SJCRH30 (cell line): ENCODE data around the gene SETD2. TPM values are rescaled to one million over a fixed set of nuclear protein-coding genes. Genes with fewer than 3 reads are reported as not detected.

Experiments used
- DNase-seq, 2 experiments: peaks; one replicate each; pipeline ENCODE4 v3.0.0-alpha.2; 2015 to 2020
- H3K27ac ChIP-seq: fragments of 250-450 bp; sonication (Bioruptor Pico); 2 replicates; pipeline ENCODE4 v1.5.1; 2020; ENCODE audit warnings: mild to moderate bottlenecking, moderate library complexity
- H3K27me3 ChIP-seq: fragments of 250-450 bp; sonication (Bioruptor Pico); 2 replicates; pipeline ENCODE4 v1.5.1; 2020; ENCODE audit warnings: mild to moderate bottlenecking, moderate library complexity
- H3K36me3 ChIP-seq: fragments of 250-450 bp; sonication (Bioruptor Pico); 2 replicates; pipeline ENCODE4 v1.5.1; 2020; ENCODE audit warnings: mild to moderate bottlenecking, moderate library complexity
- H3K4me1 ChIP-seq: fragments of 250-450 bp; sonication (Bioruptor Pico); 2 replicates; pipeline ENCODE4 v1.5.1; 2020; ENCODE audit warnings: mild to moderate bottlenecking, moderate library complexity
- H3K4me3 ChIP-seq: fragments of 250-450 bp; sonication (Bioruptor Pico); 2 replicates; pipeline ENCODE4 v1.5.1; 2020; ENCODE audit warnings: mild to moderate bottlenecking, moderate library complexity
- H3K9me3 ChIP-seq: fragments of 250-450 bp; sonication (Bioruptor Pico); replicated peaks from 2 replicates; pipeline ENCODE4 v1.5.1; 2020; ENCODE audit warnings: mild to moderate bottlenecking, moderate library complexity
- total RNA-seq: library from RNA; depleted of rRNA; stranded (reverse); fragments of >200 nt; shearing (Covaris generic); gene quantifications from 2 replicates; pipeline ENCODE4 v1.2.3, GENCODE V29; 2014

Gene SETD2
- total RNA-seq, 1 experiment from 2014 or later: 38.5 TPM

DNA sequence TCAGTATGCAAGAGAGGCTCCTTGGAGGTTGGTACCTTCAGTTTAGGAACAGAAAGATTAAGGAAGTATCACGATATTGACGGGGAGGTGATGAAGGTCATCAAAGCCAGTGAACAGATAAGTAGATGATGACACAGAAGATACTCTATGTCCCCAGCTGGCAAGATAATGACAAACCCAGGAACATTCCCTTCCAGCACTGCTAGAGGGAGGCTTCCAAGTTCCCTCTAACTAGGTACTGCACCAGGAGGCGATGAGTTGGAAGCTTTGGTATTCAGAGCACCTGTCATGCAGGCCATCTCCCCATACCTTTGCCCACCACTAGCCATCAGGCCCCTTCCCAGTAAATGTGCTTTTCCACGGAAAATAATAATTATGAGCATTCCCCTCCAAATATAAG lies 143.6 kb downstream of the SETD2 start:
- no peak overlapping the region for H3K4me3 ChIP-seq
- no peak overlapping the region for H3K27ac ChIP-seq
- no peaks in the 10 kb centered on the region for H3K27me3 ChIP-seq
- H3K36me3 ChIP-seq: peaks cover 21% of the 10 kb centered on the region
- H3K4me1 ChIP-seq: peaks cover 34% of the 10 kb centered on the region
- DNase-seq: no peak
- no peaks in the 10 kb centered on the region for H3K9me3 ChIP-seq

DNA sequence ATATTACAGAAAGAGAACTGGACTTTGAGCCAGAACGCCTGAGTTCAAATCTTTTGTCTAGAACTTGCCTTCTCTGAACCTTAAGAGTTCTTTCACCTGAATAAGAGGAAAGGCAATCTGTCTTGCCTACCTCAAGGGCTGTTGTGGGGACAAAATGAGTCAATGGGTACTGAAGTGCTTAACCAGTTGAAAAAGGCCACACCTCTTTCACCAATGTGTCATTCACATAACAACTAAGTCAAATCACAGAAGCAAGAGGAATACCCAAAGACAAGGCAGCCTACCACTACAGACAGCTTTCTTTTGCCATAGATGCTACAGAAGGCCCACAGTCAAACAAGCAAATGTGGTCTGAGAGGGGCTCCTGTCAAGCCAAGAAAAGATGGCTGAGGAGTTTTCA lies 144.7 kb downstream of the SETD2 start:
- peaks cover 34% of the 10 kb centered on the region for H3K4me1 ChIP-seq
- H3K9me3 ChIP-seq: no peaks in the 10 kb centered on the region
- DNase-seq: no peak
- H3K36me3 ChIP-seq: peaks cover 21% of the 10 kb centered on the region
- H3K27me3 ChIP-seq: no peaks in the 10 kb centered on the region
- no peak overlapping the region for H3K27ac ChIP-seq
- no peak overlapping the region for H3K4me3 ChIP-seq

DNA sequence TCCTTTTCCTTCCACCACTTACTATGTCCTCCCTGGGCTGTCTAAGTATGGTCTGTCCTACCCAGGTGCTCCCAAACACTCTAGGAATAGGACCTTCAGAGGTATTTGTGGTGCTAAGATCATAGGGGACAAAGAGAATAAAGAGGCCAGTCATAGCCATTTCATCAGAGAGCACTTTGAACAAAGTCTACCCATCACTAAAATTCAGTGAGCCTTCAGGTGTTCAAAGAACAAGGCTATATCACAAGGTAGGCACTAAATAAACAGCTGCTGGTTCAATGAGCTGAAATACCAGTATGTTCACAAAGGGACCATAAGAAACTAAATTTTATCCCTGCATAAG lies 145.7 kb downstream of the SETD2 start:
- Histone ChIP-seq H3K4me3 (no peak overlapping the region), H3K9me3 (no peaks in the 10 kb centered on the region), H3K27me3 (no peaks in the 10 kb centered on the region), H3K4me1 (peaks cover 34% of the 10 kb centered on the region), H3K36me3 (peaks cover 21% of the 10 kb centered on the region), H3K27ac (no peak overlapping the region)
- DNase-seq: no peak

DNA sequence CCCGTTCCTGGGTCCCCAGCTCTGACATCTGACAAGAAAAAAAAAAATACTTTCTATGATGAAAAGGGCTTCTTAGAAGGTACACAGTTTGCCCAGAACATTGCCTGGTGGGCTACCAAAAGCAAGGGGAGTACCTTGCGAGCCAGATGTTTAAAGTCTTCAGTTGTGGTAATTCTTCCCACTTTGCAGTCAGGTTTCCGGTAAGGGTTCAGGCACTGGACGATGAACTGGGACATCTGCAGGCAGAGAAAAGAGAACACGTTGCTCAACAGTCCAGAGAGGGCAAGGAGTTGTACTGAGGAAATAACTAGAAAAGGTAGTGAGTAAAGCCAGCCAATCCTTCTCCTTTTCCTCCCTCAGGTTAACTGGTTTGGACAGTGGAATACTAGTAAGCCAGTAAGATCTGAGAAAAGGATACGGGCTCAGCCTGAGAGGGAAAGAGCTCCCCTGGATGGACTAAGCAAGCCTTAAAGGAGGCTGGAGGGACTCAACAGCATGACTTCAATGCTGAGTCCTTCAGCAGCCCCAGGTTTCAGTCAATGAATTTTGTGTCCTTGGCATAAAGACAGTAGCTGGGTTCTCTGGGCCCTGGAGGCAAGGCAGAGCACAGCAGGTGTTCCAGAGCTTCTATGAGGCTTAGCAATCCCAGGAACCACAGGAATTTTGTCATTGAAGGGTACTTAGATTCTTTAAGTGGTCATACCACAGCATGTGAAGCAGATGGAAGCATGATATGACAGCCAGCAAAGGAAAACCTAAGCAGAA lies 146.2 kb downstream of the SETD2 start:
- H3K9me3 ChIP-seq: no peaks in the 10 kb centered on the region
- peaks cover 34% of the 10 kb centered on the region for H3K4me1 ChIP-seq
- H3K27me3 ChIP-seq: no peaks in the 10 kb centered on the region
- H3K36me3 ChIP-seq: peaks cover 21% of the 10 kb centered on the region
- H3K4me3 ChIP-seq: no peak overlapping the region
- no peak overlapping the region for H3K27ac ChIP-seq
- DNase-seq: peak; percentile 64 to 84

GRCh38 chr3:47016934-47017435 lies 146.9 kb downstream of the SETD2 start:
- no peak overlapping the region for H3K27ac ChIP-seq

DNA sequence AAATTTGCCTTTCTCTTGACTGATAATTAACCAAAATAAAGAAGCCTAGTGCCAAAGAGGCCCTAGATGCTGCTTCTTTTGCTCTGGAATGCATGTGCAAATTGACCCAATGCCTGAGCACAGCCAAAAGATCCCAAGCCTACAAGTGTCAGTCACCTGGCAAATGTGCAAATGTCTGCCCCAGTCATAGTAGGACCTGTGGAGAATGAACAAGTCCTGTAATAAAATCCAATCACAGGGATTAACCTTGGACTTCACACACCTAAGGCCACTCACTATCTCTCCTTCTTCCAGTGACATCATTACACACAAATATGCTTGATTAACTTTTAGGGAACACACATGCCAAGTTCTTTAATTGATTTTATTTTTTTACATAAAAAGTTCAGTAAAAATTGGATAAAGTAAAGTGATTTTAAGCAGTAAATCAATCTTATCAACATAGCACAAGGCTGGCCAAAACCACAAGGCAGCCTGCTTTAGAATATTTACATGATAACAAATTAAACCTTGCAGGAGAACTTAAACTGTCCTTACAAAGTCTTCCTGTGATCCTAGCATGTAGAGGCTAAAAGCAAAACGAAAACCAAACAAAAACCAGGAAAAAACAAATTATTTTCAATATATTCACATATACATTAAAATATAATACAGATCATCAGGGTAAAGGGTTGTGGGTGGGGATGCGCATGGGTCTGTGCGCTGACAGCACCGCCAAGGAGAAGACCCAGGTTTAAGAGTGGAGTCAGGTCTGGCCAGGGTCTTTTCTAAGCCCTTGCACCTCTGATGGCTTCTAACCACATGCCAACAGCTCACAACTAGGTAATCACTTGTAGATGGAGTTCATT lies 147.6 kb downstream of the SETD2 start:
- Histone ChIP-seq H3K36me3 (peaks cover 21% of the 10 kb centered on the region), H3K4me3 (no peak overlapping the region), H3K27me3 (no peaks in the 10 kb centered on the region), H3K4me1 (peaks cover 34% of the 10 kb centered on the region), H3K9me3 (no peaks in the 10 kb centered on the region), H3K27ac (no peak overlapping the region)
- no peak for DNase-seq

More at GRCh38 chr3:47016934-47017435, 146.9 kb downstream of the SETD2 start:
- peak in 1 of 2 experiments; percentile 40 for DNase-seq
- peaks cover 21% of the 10 kb centered on the region for H3K36me3 ChIP-seq
- H3K4me3 ChIP-seq: no peak overlapping the region
- H3K4me1 ChIP-seq: peaks cover 34% of the 10 kb centered on the region
- no peaks in the 10 kb centered on the region for H3K27me3 ChIP-seq
- no peaks in the 10 kb centered on the region for H3K9me3 ChIP-seq

DNA sequence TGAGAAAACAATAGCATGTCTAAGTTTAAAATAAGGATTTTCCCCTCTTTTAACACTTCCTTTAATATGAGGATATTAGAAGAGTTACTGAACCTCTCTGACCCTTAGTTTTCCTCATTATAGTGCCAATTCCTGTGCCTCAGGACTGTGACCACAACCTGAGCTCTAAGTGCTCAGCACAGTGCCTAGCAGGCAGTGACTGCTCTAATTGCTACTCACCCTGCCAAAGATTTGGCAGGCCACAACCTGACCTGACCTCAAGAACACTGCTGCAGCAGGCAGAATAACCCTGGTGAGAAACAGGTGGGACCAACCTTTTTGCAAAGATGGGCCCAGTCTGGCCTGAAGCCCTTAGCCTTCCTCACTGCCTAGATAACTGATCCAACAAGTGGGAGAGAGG lies 148.8 kb downstream of the SETD2 start:
- Histone ChIP-seq H3K27ac (no peak overlapping the region), H3K4me1 (peaks cover 34% of the 10 kb centered on the region), H3K36me3 (peaks cover 21% of the 10 kb centered on the region), H3K27me3 (no peaks in the 10 kb centered on the region), H3K4me3 (no peak overlapping the region), H3K9me3 (no peaks in the 10 kb centered on the region)
- DNase-seq: no peak

- Histone ChIP-seq H3K4me1 (peaks cover 29% of the 10 kb centered on the region), H3K27ac (no peak overlapping the region), H3K9me3 (no peaks in the 10 kb centered on the region), H3K36me3 (peaks cover 11% of the 10 kb centered on the region), H3K4me3 (no peak overlapping the region), H3K27me3 (no peaks in the 10 kb centered on the region)
- DNase-seq: no peak
These were observed 149.9 kb downstream of the SETD2 start for GRCh38 chr3:47014036-47014435.

DNA sequence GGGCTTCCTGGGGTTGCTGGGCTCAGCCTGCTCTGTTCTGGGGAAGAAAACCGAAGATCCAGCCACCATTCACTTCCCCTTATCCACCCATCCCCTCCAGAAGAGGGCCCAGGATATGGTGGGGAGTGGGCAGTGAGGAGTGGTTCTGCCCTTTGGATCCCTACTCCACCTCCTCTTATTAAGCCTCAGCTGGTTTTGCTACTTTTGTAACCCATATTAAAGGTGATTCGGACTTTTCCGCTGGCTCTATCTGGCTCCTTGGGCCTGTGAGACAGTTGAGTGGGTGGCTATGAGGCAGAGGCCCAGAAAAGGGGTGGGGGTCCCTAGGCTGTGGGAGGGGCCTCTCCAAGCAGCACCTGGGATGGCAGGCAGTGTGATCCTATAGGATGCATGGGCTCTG lies 150.7 kb downstream of the SETD2 start:
- Histone ChIP-seq H3K9me3 (no peaks in the 10 kb centered on the region), H3K27me3 (no peaks in the 10 kb centered on the region), H3K4me3 (no peak overlapping the region), H3K27ac (no peak overlapping the region), H3K36me3 (peaks cover 11% of the 10 kb centered on the region), H3K4me1 (peaks cover 21% of the 10 kb centered on the region)
- DNase-seq: no peak

- Histone ChIP-seq H3K27me3 (no peaks in the 10 kb centered on the region), H3K4me3 (no peak overlapping the region), H3K4me1 (peaks cover 17% of the 10 kb centered on the region), H3K9me3 (no peaks in the 10 kb centered on the region), H3K36me3 (peaks cover 11% of the 10 kb centered on the region), H3K27ac (no peak overlapping the region)
- no peak for DNase-seq
These were observed 151.3 kb downstream of the SETD2 start for GRCh38 chr3:47012342-47013230.

DNA sequence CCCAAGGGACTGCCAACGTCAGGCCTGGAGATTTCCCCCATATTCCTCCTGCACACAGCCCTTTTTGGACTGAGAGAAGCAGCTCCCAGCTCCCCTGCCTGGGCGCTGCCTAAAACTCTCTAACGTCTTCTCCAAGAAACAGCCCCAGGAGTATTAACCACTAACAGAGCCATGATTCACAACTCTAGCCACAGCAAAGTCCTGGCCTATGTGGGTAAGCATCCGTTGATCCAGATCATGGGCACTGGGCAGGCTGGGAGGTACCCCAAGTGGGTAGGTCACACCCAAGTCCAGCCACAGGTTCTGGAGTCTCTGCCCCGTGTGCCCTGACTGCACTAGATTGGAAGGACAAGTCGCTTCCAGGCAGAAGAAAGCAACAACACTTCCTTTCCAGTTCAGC lies 152.5 kb downstream of the SETD2 start:
- Histone ChIP-seq H3K9me3 (no peaks in the 10 kb centered on the region), H3K27me3 (no peaks in the 10 kb centered on the region), H3K4me1 (peaks cover 5% of the 10 kb centered on the region), H3K36me3 (peaks cover 5% of the 10 kb centered on the region), H3K27ac (no peak overlapping the region), H3K4me3 (no peak overlapping the region)
- no peak for DNase-seq

GRCh38 chr3:47010910-47011309 lies 153.0 kb downstream of the SETD2 start:
- Histone ChIP-seq H3K9me3 (no peaks in the 10 kb centered on the region), H3K27ac (no peak overlapping the region)
- DNase-seq: no peak

DNA sequence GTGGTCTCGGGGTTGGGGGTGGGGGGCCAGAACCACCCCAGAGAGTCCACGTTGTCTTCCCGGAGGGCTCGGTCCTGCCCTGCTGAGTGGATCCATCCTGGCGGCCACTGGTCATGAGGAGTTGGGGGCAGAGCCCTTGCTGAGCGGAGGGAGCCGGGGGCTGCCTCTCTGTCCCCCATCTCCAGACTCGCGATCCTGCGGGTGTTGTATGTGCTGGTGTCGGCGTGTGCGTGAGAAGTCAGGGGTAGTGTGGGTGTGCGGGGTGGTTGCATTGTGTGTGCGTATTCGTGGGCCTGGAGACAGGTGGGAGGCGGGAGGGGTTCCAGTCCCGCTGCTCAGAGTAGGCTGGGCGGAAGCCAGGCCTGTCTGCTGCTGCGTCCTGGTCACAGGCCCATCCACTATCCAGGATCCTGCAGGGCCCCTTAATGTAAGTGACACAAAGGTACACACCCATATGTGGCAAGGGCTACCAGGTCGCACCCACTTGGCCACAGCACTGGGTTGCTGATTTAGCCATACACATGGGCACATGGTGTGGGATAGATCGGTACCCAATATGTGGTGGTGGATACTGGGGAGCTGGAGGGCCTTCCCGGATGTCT lies 153.7 kb downstream of the SETD2 start:
- H3K9me3 ChIP-seq: no peaks in the 10 kb centered on the region
- H3K4me3 ChIP-seq: peak overlapping the region; percentile 61
- no peaks in the 10 kb centered on the region for H3K27me3 ChIP-seq
- no peaks in the 10 kb centered on the region for H3K4me1 ChIP-seq
- peak overlapping the region; percentile 68 for H3K27ac ChIP-seq
- DNase-seq: no peak
- H3K36me3 ChIP-seq: no peaks in the 10 kb centered on the region

More at GRCh38 chr3:47010910-47011309, 153.0 kb downstream of the SETD2 start:
- Histone ChIP-seq H3K4me1 (0 out of 2 replicates have a peak, but pooled peaks cover under 1% of the 10 kb centered on the region), H3K27me3 (no peaks in the 10 kb centered on the region), H3K36me3 (peaks cover under 1% of the 10 kb centered on the region; the same call in 1 of the 2 replicates), H3K4me3 (no peak overlapping the region)
